K562 (cell line): ENCODE measurements around the gene IGFBP4. TPM values are rescaled to one million over a fixed set of nuclear protein-coding genes. Genes with fewer than 3 reads are reported as not detected.

Experiments
- DMBX1 ChIP-seq: fragments of 250-450 bp; sonication (Bioruptor Pico); IDR thresholded peaks from 2 replicates; pipeline ENCODE4 v1.8.0; 2022; ENCODE audit warnings: inconsistent platforms, mild to moderate bottlenecking, moderate library complexity, borderline replicate concordance
- GTF2A2 ChIP-seq: IDR thresholded peaks from 2 replicates; pipeline ENCODE4 v1.6.1; 2016; ENCODE audit warnings: mild to moderate bottlenecking, missing genetic modification characterization, missing compliant biosample characterization
- MYBL2 ChIP-seq, 2 experiments: fragments of 450-650 bp in 1 of 2; sonication (generic) in 1 of 2; formaldehyde crosslinking in 1 of 2; IDR thresholded peaks; 2 replicates each; pipeline versions ENCODE4 v1.6.1 to v1.8.1; 2017 to 2022; ENCODE audit warnings: borderline replicate concordance in 1 of 2, inconsistent platforms in 1 of 2, low read depth in 1 of 2, mild to moderate bottlenecking in 1 of 2, missing genetic modification reagents in 1 of 2, moderate library complexity in 1 of 2
- NRF1 ChIP-seq, 2 experiments: fragments of 450-650 bp; IDR thresholded peaks in 1 of 2; conservative IDR thresholded peaks in 1 of 2; 2 replicates each; pipeline ENCODE4 v1.6.1; 2014; ENCODE audit warnings: mild to moderate bottlenecking in 2 of 2
- POLR2A ChIP-seq: fragments of 450-650 bp; conservative IDR thresholded peaks from 2 replicates; pipeline ENCODE4 v1.6.1; 2016
- POLR2AphosphoS2 ChIP-seq: IDR thresholded peaks from 2 replicates; pipeline ENCODE4 v1.6.1; 2012; ENCODE audit warnings: low read length, improper control_type of control experiment
- U2AF1 ChIP-seq: fragments of 200-400 bp; formaldehyde crosslinking; optimal IDR thresholded peaks from 2 replicates; pipeline ENCODE3; 2017; ENCODE audit warnings: mild to moderate bottlenecking, low read depth, low read length, moderate library complexity
- ZNF444 ChIP-seq: fragments of 250-450 bp; sonication (Bioruptor Pico); IDR thresholded peaks from 2 replicates; pipeline ENCODE4 v1.4.0; 2020; ENCODE audit warnings: mild to moderate bottlenecking, moderate library complexity
- polyA plus RNA-seq, 8 experiments: library from polyadenylated mRNA; depleted of rRNA in 4 of 8; stranded (reverse) in 5 of 8; unstranded in 3 of 8; fragments of >200 nt; fragmentation: Nextera tagmentation in 2 of 8; fragmentation: Illumina TruSeq in 1 of 8; extraction: Ambion mirVana in 2 of 8; extraction: Trizol in 1 of 8; gene quantifications; 2 replicates each; pipeline versions ENCODE4 v1.2.1 to v1.2.3, GENCODE V29; 2011 to 2014; ENCODE audit warnings: inconsistent platforms in 1 of 8, missing spikeins in 1 of 8
- total RNA-seq, 7 experiments: library from RNA; depleted of rRNA in 6 of 7; stranded (reverse); fragments of >200 nt in 6 of 7; fragmentation: Illumina TruSeq in 2 of 7; extraction: Trizol in 2 of 7; gene quantifications; 2 replicates each; pipeline versions ENCODE4 v1.2.1 to v1.2.3, GENCODE V29; 2011 to 2021; ENCODE audit warnings: low replicate concordance in 1 of 7
- TF ChIP-seq, protein P1 (sequence below), 2 experiments: fragments of 450-650 bp; formaldehyde crosslinking in 1 of 2; IDR thresholded peaks; 2 replicates each; pipeline versions ENCODE4 v1.4.0 to v1.6.1; 2014 to 2020; ENCODE audit warnings: mild to moderate bottlenecking in 2 of 2, borderline replicate concordance in 1 of 2, low read depth in 1 of 2
- TF ChIP-seq, protein P2 (sequence below), 2 experiments: fragments of 450-650 bp; IDR thresholded peaks; 2 replicates each; pipeline ENCODE4 v1.6.1; 2018; ENCODE audit warnings: mild to moderate bottlenecking in 2 of 2, low read depth in 1 of 2; ENCODE audit not compliant: partially characterized antibody in 2 of 2
- TF ChIP-seq, protein P3 (sequence below): conservative IDR thresholded peaks from 2 replicates; pipeline ENCODE4 v1.6.1; 2011; ENCODE audit warnings: low read depth, mild to moderate bottlenecking, low read length; ENCODE audit not compliant: control insufficient read depth

IGFBP4 gene
- total and polyA plus RNA-seq, 9 of the 15 experiments (the other 6 are each of a cell fraction or from before 2014, with no cell fraction given): 8.8 to 99.8 (median 18.6) TPM

DNA sequence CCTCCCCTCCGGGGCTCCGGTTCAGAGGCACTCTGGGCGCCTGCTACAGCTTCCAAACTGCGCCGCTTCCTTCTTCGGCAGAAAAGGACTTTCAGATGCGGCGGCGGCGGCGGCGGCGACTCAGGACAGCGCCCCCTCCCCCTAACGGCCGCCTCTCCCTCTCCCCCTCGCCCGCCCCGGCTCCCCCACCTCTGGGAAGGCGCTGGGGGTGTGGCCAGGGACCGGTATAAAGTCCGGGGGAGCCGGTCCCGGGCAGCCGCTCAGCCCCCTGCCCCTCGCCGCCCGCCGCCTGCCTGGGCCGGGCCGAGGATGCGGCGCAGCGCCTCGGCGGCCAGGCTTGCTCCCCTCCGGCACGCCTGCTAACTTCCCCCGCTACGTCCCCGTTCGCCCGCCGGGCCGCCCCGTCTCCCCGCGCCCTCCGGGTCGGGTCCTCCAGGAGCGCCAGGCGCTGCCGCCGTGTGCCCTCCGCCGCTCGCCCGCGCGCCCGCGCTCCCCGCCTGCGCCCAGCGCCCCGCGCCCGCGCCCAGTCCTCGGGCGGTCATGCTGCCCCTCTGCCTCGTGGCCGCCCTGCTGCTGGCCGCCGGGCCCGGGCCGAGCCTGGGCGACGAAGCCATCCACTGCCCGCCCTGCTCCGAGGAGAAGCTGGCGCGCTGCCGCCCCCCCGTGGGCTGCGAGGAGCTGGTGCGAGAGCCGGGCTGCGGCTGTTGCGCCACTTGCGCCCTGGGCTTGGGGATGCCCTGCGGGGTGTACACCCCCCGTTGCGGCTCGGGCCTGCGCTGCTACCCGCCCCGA is at the start of gene IGFBP4 (continued):
- TF ChIP-seq, protein P1, sequence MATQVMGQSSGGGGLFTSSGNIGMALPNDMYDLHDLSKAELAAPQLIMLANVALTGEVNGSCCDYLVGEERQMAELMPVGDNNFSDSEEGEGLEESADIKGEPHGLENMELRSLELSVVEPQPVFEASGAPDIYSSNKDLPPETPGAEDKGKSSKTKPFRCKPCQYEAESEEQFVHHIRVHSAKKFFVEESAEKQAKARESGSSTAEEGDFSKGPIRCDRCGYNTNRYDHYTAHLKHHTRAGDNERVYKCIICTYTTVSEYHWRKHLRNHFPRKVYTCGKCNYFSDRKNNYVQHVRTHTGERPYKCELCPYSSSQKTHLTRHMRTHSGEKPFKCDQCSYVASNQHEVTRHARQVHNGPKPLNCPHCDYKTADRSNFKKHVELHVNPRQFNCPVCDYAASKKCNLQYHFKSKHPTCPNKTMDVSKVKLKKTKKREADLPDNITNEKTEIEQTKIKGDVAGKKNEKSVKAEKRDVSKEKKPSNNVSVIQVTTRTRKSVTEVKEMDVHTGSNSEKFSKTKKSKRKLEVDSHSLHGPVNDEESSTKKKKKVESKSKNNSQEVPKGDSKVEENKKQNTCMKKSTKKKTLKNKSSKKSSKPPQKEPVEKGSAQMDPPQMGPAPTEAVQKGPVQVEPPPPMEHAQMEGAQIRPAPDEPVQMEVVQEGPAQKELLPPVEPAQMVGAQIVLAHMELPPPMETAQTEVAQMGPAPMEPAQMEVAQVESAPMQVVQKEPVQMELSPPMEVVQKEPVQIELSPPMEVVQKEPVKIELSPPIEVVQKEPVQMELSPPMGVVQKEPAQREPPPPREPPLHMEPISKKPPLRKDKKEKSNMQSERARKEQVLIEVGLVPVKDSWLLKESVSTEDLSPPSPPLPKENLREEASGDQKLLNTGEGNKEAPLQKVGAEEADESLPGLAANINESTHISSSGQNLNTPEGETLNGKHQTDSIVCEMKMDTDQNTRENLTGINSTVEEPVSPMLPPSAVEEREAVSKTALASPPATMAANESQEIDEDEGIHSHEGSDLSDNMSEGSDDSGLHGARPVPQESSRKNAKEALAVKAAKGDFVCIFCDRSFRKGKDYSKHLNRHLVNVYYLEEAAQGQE (IDR thresholded peaks at IDR 0.05; ENCODE audit: borderline replicate concordance): peak; percentile 51
- TF ChIP-seq, protein P1 (CRISPR knock-in tag; IDR thresholded peaks at IDR 0.05; ENCODE audit: low read depth): no peak
- TF ChIP-seq, protein P2, sequence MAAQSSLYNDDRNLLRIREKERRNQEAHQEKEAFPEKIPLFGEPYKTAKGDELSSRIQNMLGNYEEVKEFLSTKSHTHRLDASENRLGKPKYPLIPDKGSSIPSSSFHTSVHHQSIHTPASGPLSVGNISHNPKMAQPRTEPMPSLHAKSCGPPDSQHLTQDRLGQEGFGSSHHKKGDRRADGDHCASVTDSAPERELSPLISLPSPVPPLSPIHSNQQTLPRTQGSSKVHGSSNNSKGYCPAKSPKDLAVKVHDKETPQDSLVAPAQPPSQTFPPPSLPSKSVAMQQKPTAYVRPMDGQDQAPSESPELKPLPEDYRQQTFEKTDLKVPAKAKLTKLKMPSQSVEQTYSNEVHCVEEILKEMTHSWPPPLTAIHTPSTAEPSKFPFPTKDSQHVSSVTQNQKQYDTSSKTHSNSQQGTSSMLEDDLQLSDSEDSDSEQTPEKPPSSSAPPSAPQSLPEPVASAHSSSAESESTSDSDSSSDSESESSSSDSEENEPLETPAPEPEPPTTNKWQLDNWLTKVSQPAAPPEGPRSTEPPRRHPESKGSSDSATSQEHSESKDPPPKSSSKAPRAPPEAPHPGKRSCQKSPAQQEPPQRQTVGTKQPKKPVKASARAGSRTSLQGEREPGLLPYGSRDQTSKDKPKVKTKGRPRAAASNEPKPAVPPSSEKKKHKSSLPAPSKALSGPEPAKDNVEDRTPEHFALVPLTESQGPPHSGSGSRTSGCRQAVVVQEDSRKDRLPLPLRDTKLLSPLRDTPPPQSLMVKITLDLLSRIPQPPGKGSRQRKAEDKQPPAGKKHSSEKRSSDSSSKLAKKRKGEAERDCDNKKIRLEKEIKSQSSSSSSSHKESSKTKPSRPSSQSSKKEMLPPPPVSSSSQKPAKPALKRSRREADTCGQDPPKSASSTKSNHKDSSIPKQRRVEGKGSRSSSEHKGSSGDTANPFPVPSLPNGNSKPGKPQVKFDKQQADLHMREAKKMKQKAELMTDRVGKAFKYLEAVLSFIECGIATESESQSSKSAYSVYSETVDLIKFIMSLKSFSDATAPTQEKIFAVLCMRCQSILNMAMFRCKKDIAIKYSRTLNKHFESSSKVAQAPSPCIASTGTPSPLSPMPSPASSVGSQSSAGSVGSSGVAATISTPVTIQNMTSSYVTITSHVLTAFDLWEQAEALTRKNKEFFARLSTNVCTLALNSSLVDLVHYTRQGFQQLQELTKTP (IDR thresholded peaks at IDR 0.05; ENCODE audit: low read depth in 1 of 2, partially characterized antibody in 2 of 2): peak in 1 of 2 experiments; percentile 84
- TF ChIP-seq, protein P3, sequence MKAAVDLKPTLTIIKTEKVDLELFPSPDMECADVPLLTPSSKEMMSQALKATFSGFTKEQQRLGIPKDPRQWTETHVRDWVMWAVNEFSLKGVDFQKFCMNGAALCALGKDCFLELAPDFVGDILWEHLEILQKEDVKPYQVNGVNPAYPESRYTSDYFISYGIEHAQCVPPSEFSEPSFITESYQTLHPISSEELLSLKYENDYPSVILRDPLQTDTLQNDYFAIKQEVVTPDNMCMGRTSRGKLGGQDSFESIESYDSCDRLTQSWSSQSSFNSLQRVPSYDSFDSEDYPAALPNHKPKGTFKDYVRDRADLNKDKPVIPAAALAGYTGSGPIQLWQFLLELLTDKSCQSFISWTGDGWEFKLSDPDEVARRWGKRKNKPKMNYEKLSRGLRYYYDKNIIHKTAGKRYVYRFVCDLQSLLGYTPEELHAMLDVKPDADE: 0 out of 2 replicates have a peak, but pooled peaks have one; percentile 26
- peak; percentile 99 for TF ChIP-seq ZNF444 (CRISPR knock-in tag)
- TF ChIP-seq POLR2A: peak; percentile 31; the same call in 1 of the 2 replicates
- TF ChIP-seq U2AF1: peak; percentile 63
- TF ChIP-seq DMBX1 (CRISPR knock-in tag): peak; percentile 69
- peak; percentile 4 to 46; a peak in 1 of 4 replicates for TF ChIP-seq NRF1 (conservative IDR thresholded peaks at IDR 0.05 in 1 of 2, IDR thresholded peaks at IDR 0.05 in 1 of 2)
- no peak for TF ChIP-seq MYBL2 (IDR thresholded peaks at IDR 0.05; ENCODE audit: low read depth)
- TF ChIP-seq MYBL2 (CRISPR knock-in tag; IDR thresholded peaks at IDR 0.05; ENCODE audit: borderline replicate concordance): no peak
- no peak for TF ChIP-seq POLR2AphosphoS2
- TF ChIP-seq GTF2A2 (tag): peak; percentile 64; the same call in 1 of the 2 replicates
